ENCODE results near the gene EYS. TPM values are rescaled to one million over a fixed set of nuclear protein-coding genes. Genes with fewer than 3 reads are reported as not detected.

Gene EYS
- total and polyA plus RNA-seq, 2 of the 8 experiments (the other 6 are each of a cell fraction or from before 2014, with no cell fraction given) = 0.05 to 0.13 TPM

DNA sequence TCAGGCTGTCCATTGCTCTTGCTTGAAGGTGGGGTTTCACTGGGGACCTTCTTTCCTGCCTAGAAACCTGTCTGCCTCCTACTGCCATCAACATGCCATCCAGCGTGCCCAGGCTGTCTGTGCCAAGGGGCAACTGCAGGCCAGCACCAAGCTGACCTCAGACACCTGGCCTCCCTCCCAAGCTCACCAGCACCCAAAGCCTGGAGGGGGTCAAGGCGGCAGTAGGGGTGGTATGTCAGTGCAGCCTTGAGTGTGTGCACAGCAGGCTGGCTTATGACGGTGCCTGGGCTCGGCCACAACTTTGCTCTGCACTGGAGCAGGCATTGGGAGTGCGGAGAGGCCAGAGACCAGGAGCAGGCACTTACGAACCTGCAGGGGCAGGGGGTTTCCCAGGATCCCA lies 149.0 kb downstream of the EYS start:
- ChIA-PET CTCF (ENCODE audit: partially characterized antibody) (interaction anchor here (0.9 kb wide), 1 partner anchor 18 kb away, joined by 4 read pairs; no protein-coding TSS in a partner anchor), POLR2A (ENCODE audit: partially characterized antibody) (interaction anchor here (1.3 kb wide), 1 partner anchor 10 kb away, joined by 3 read pairs; no protein-coding TSS in a partner anchor)
- H3K18ac ChIP-seq (ENCODE audit: extremely low read depth, low read length) = no peak overlapping the region; the same call in 1 of the 2 replicates
- H3K14ac ChIP-seq (ENCODE audit: insufficient read length) = no peak overlapping the region
- no peak overlapping the region for H2BK20ac ChIP-seq (ENCODE audit: low read length)
- no peak overlapping the region for H2BK120ac ChIP-seq (replicated peaks; ENCODE audit: low read depth, low read length)
- no peak overlapping the region for H2BK5ac ChIP-seq (ENCODE audit: low read depth, low read length)
- no peak overlapping the region for H4K91ac ChIP-seq (replicated peaks; ENCODE audit: insufficient read length, low read length)
- H3K56ac ChIP-seq (replicated peaks; ENCODE audit: insufficient read length, low read depth, low read length) = no peak overlapping the region
- DNase-seq (ENCODE audit: low read depth in 1 of 2, low spot score in 2 of 2) (no peak), FAIRE-seq (no peak)
- no peak overlapping the region for H4K5ac ChIP-seq (ENCODE audit: insufficient read length, low read depth, low read length)
- H3K4me3 ChIP-seq (ENCODE audit: extremely low read depth in 1 of 4, insufficient read depth in 2 of 4, low read depth in 3 of 4, low read length in 4 of 4) = no peak overlapping the region
- H3K4me1 ChIP-seq (replicated peaks in 1 of 4; ENCODE audit: control insufficient read depth in 3 of 4, insufficient read depth in 4 of 4, low read length in 3 of 4) = no peaks in the 10 kb centered on the region
- H3K23ac ChIP-seq (ENCODE audit: insufficient read length) = no peak overlapping the region
- 83% methylated on average over 6 of the region's 6 CpGs; no CpG with 5 or more reads in 1 of the 2 experiments for WGBS, 2 experiments (ENCODE audit: extremely low coverage in 1 of 2, insufficient coverage in 1 of 2, insufficient read length in 1 of 2, insufficient replicate concordance in 2 of 2, low coverage in 1 of 2, low lambda C conversion rate in 2 of 2, missing lambda C conversion rate in 1 of 2)
- no peak overlapping the region for H3K9ac ChIP-seq (replicated peaks in 1 of 4; ENCODE audit: extremely low read depth in 1 of 4, low read depth in 3 of 4, low read length in 3 of 4)
- no peak overlapping the region for H3K27ac ChIP-seq (ENCODE audit: low read depth, low read length)
- no peaks in the 10 kb centered on the region for H3K23me2 ChIP-seq (ENCODE audit: low read depth, low read length)
- no peak overlapping the region for H2AK5ac ChIP-seq (ENCODE audit: low read depth, low read length)
- H3K9me3 ChIP-seq (ENCODE audit: insufficient read depth in 2 of 2, low read depth in 1 of 2, low read length in 1 of 2) = peaks cover 3 to 5% of the 10 kb centered on the region in 2 experiments; a peak in 1 of 4 replicates
- no peak overlapping the region for H4K8ac ChIP-seq (ENCODE audit: extremely low read depth, insufficient read depth, low read length)
- no peak overlapping the region for H2BK12ac ChIP-seq (ENCODE audit: low read depth, low read length)
- H2AFZ ChIP-seq (ENCODE audit: low read length) = no peak overlapping the region
- H3K36me3 ChIP-seq (ENCODE audit: control insufficient read depth in 2 of 4, insufficient read depth in 4 of 4, low read length in 3 of 4) = no peaks in the 10 kb centered on the region
- no peaks in the 10 kb centered on the region for H3K27me3 ChIP-seq (replicated peaks in 1 of 4; ENCODE audit: control insufficient read depth in 3 of 4, extremely low read depth in 1 of 4, insufficient read depth in 3 of 4, low read length in 3 of 4)
- H3K4me2 ChIP-seq (ENCODE audit: insufficient read depth in 1 of 2, low read depth in 2 of 2, low read length in 2 of 2) = no peak overlapping the region
- no peak overlapping the region for H2BK15ac ChIP-seq (ENCODE audit: low read length)
- H3K79me1 ChIP-seq (ENCODE audit: low read depth, low read length) = no peaks in the 10 kb centered on the region
- no peak overlapping the region for H3K4ac ChIP-seq (replicated peaks; ENCODE audit: insufficient read length, low read depth, low read length)
- no peaks in the 10 kb centered on the region for H4K20me1 ChIP-seq (replicated peaks in 1 of 2; ENCODE audit: control insufficient read depth in 1 of 2, insufficient read depth in 2 of 2, low read length in 2 of 2)
- no peaks in the 10 kb centered on the region for H3K79me2 ChIP-seq (ENCODE audit: control insufficient read depth in 1 of 2, insufficient read depth in 2 of 2, low read length in 2 of 2)
- TF ChIP-seq SRF (IDR thresholded peaks at IDR 0.05; ENCODE audit: low read depth, low read length) (no peak), RBBP5 (IDR thresholded peaks at IDR 0.05; ENCODE audit: borderline replicate concordance, low read depth, low read length) (no peak), YY1 (IDR thresholded peaks at IDR 0.05; ENCODE audit: low read depth, low read length) (no peak)

Measured in H1 (cell line).